ENCODE results near the gene ZNF280B. TPM values are rescaled to one million over a fixed set of nuclear protein-coding genes. Genes with fewer than 3 reads are reported as not detected.

Gene ZNF280B
- total and polyA plus RNA-seq, 2 of the 13 experiments (the other 11 are each of a cell fraction or from before 2014, with no cell fraction given): 3.7 to 3.9 TPM

- TF ChIP-seq ZNF770 (CRISPR knock-in tag; IDR thresholded peaks at IDR 0.05) (no peak), PHF21A (CRISPR knock-in tag; IDR thresholded peaks at IDR 0.05) (no peak), TEAD3 (CRISPR knock-in tag; optimal IDR thresholded peaks at IDR 0.05; ENCODE audit: borderline replicate concordance) (peak; percentile 77), HNF1B (CRISPR knock-in tag; IDR thresholded peaks at IDR 0.05) (peak; percentile 77), HES4 (CRISPR knock-in tag; IDR thresholded peaks at IDR 0.05; ENCODE audit: borderline replicate concordance) (no peak), SOX13 (IDR thresholded peaks at IDR 0.05) (no peak), SOX13 (CRISPR knock-in tag; conservative IDR thresholded peaks at IDR 0.05 in 1 of 2, IDR thresholded peaks at IDR 0.05 in 1 of 2) (peak in 1 of 2 experiments; percentile 40; a peak in 1 of 4 replicates), ZNF704 (CRISPR knock-in tag; IDR thresholded peaks at IDR 0.05; ENCODE audit: borderline replicate concordance) (no peak), ZNF646 (CRISPR knock-in tag; IDR thresholded peaks at IDR 0.05) (peak; percentile 90), SAP130 (CRISPR knock-in tag; IDR thresholded peaks at IDR 0.05; ENCODE audit: low read depth) (peak; percentile 47), U2AF1 (optimal IDR thresholded peaks at IDR 0.05; ENCODE audit: low read depth, low read length) (no peak), FOXP1 (IDR thresholded peaks at IDR 0.05) (no peak), FOXP1 (CRISPR knock-in tag; IDR thresholded peaks at IDR 0.05) (peak; percentile 33; the same call in 1 of the 2 replicates), ZNF331 (CRISPR knock-in tag; IDR thresholded peaks at IDR 0.05) (no peak), DRAP1 (CRISPR knock-in tag; IDR thresholded peaks at IDR 0.05) (no peak), ZNF781 (CRISPR knock-in tag; IDR thresholded peaks at IDR 0.05; ENCODE audit: borderline replicate concordance, not compliant biosample characterization) (no peak), MED1 (CRISPR knock-in tag; IDR thresholded peaks at IDR 0.05) (0 out of 2 replicates have a peak, but pooled peaks have one; percentile 36), NCOR1 (IDR thresholded peaks at IDR 0.05; ENCODE audit: borderline replicate concordance, low read length) (no peak), ZNF292 (CRISPR knock-in tag; IDR thresholded peaks at IDR 0.05; ENCODE audit: borderline replicate concordance, low read depth) (no peak)
Measured at GRCh38 chr22:22480940-22481339, 27.6 kb downstream of the ZNF280B start (continued).

All from HepG2 (cell line).